AG09319 (cell line): ENCODE results near the gene ZBTB44.
"Not testable (repeated sequence)": the region's sequence is repeated elsewhere in the genome, so short reads cannot be mapped to it uniquely, and the experiment has no call there.

Experiments
- DNase-seq: peaks from one replicate; pipeline ENCODE4 v3.0.0-alpha.2; 2010; ENCODE audit warnings: low read depth; ENCODE audit errors: extremely low read depth
- CTCF ChIP-seq: IDR thresholded peaks from 2 replicates; pipeline ENCODE4 v1.5.1; 2011; ENCODE audit warnings: low read depth, mild to moderate bottlenecking, inconsistent platforms, low read length, moderate library complexity

Gene ZBTB44

GRCh38 chr11:130261571-130261970 lies 53.1 kb downstream of the ZBTB44 start:
- no peak for TF ChIP-seq CTCF
- no peak for DNase-seq

DNA sequence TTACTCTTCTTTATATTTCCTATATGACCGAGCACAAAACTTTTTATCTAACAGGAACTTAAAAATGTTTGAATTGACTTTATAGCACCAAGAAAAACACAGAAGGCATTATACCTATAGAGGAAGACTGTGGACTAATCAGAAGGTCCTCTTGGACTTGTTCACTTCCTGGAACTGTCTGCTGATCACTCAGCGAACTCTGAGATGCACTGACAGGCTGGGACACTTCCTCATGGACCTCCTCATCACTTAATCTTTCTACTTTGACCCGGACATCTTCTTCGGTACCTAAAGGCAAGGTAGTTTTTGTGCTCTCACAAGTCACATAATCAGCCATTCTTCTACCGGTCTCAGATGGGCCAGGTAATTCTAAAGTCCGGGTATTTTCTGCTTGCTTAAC lies 54.0 kb downstream of the ZBTB44 start:
- no peak for TF ChIP-seq CTCF
- DNase-seq, result no peak

GRCh38 chr11:130260080-130260627 lies 54.6 kb downstream of the ZBTB44 start:
- no peak for DNase-seq
- TF ChIP-seq CTCF, result no peak

DNA sequence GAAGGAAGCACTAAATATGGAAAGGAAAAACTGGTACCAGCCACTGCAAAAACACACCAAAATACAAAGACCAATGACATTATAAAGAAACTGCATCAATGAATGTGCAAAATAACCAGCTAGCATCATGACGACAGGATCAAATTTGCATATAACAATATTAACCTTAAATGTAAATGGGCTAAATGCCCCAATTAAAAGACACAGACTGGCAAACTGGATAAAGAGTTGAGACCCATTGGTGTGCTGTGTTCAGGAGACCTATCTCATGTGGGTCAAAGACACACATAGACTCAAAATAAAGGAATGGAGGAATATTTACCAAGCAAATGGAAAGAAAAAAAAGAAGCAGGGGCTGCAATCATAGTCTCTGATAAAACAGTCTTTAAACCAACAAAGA lies 63.0 kb downstream of the ZBTB44 start:
- DNase-seq, result not testable (repeated sequence)

GRCh38 chr11:130249929-130250328 lies 64.8 kb downstream of the ZBTB44 start:
- not testable (repeated sequence) for DNase-seq

GRCh38 chr11:130249371-130249770 lies 65.3 kb downstream of the ZBTB44 start:
- no peak for DNase-seq
- no peak for TF ChIP-seq CTCF

DNA sequence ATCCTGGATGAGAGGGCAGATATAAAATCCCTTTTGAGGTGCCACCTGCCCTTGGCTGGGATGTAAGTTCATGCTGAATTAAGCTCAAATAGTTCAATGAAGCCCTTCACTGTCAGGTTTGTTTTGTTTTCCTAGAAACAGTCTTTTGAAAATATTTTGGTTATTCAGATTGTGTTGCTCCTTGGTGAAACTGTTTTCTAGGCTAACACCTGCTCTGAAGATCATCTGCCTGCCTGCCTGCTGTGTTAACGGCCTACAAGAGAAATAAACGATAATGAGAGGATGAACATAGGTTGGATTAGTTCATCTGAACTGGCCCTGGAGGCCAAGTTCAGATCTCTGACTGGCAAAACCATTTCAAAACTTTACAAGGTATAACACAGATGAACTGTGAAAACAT lies 67.4 kb downstream of the ZBTB44 start:
- TF ChIP-seq CTCF, result no peak
- no peak for DNase-seq

DNA sequence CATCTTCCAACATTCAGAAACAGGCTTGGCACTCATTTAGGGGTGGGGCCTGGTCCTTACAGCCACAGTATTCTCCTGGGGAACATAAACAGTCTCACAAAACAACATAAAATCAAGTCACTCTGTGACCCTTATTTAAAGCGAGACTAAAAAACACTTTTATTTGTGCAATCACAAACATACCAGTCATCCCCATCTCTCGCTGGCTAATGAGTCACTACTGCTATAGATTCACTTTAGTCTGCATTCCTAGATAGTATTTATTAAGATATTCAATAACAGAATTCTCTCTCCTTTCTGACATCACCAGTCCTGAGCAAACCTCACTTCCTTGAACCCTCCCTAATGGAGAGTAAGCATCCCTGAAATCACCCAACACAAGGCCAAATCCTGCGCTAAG lies 68.0 kb downstream of the ZBTB44 start:
- DNase-seq, result no peak
- TF ChIP-seq CTCF, result no peak
